HCT116 (cell line): Measurements from ENCODE around the gene LRRC1. TPM values are rescaled to one million over a fixed set of nuclear protein-coding genes. Genes with fewer than 3 reads are reported as not detected.

Experiments used
- ATAC-seq: fragments of 200-7000 bp; cut with Tn5 transposase; 2 replicates; pipeline ENCODE4 v1.9.1; 2020; ENCODE audit warnings: mild to moderate bottlenecking, moderate library complexity
- BruUV-seq: library from RNA; stranded (reverse); fragments of 400-500 nt; replicated peaks from 2 replicates; lab custom pipeline; 2021; lab: Mats Ljungman, UMichigan
- CTCF ChIA-PET: fragments of 300-600 bp; sonication (Branson Sonifier 250); formaldehyde crosslinking; loops from one replicate; lab custom pipeline; 2021; ENCODE audit warnings: antibody characterized with exemption; lab: Charles Lee
- POLR2A ChIA-PET: fragments of 300-600, 350-600 bp; sonication (Branson Sonifier 250); formaldehyde crosslinking; loops from one replicate; lab custom pipeline; 2021; ENCODE audit warnings: antibody characterized with exemption; lab: Charles Lee
- RAD21 ChIA-PET, 2 experiments: fragments of 300-600 bp; sonication (Branson Sonifier 250); formaldehyde crosslinking; loops; one replicate each; lab custom pipeline; 2023; ENCODE audit warnings: low total read pairs in 2 of 2; ENCODE audit not compliant: uncharacterized antibody in 2 of 2, unreplicated experiment in 2 of 2, low non-redundant PET in 1 of 2; lab: Charles Lee
- DNase-seq: peaks from one replicate; pipeline ENCODE4 v3.0.0-alpha.2; 2010; ENCODE audit warnings: low read depth, low spot score
- H2AFZ ChIP-seq: fragments of 200-600 bp; shearing (Covaris generic), sonication (generic); 2 replicates; pipeline ENCODE4 v1.6.1; 2017; ENCODE audit warnings: low read depth, mixed run types, mixed read lengths, antibody characterized with exemption, low read length; ENCODE audit not compliant: poor library complexity, severe bottlenecking
- H3K27ac ChIP-seq: 2 replicates; pipeline ENCODE4 v1.5.1; 2012; ENCODE audit warnings: low read depth, low read length
- H3K27me3 ChIP-seq: fragments of 200-600 bp; sonication (generic); 2 replicates; pipeline ENCODE4 v1.6.1; 2016; ENCODE audit warnings: mixed run types, low read length, mixed read lengths; ENCODE audit not compliant: insufficient read depth
- H3K36me3 ChIP-seq, 2 experiments: fragments of 200-500 bp in 1 of 2; fragments of 200-600 bp in 1 of 2; sonication (Bioruptor generic) in 1 of 2; sonication (generic) in 1 of 2; 2 replicates each; pipeline versions ENCODE4 v1.5.1 to v1.6.1; 2014 to 2016; ENCODE audit warnings: low read length in 2 of 2, inconsistent platforms in 1 of 2, mixed read lengths in 1 of 2, mixed run types in 1 of 2; ENCODE audit not compliant: insufficient read depth in 2 of 2, control insufficient read depth in 1 of 2
- H3K4me1 ChIP-seq, 2 experiments: fragments of 200-600 bp in 1 of 2; sonication (generic) in 1 of 2; 2 replicates each; pipeline versions ENCODE4 v1.5.1 to v1.6.1; 2012 to 2017; ENCODE audit warnings: low read length in 2 of 2, inconsistent platforms in 1 of 2, mild to moderate bottlenecking in 1 of 2, mixed read lengths in 1 of 2, mixed run types in 1 of 2, moderate library complexity in 1 of 2; ENCODE audit not compliant: insufficient read depth in 2 of 2, control insufficient read depth in 1 of 2
- H3K4me2 ChIP-seq: fragments of 200-600 bp; sonication (generic); 2 replicates; pipeline ENCODE4 v1.6.1; 2017; ENCODE audit warnings: mixed run types, low read length, mixed read lengths
- H3K4me3 ChIP-seq, 2 experiments: fragments of 200-600 bp in 1 of 2; sonication (generic) in 1 of 2; replicated peaks in 1 of 2; 2 replicates each; pipeline ENCODE4 v1.5.1; 2011 to 2016; ENCODE audit warnings: low read length in 2 of 2, control low read depth in 1 of 2, low read depth in 1 of 2, mild to moderate bottlenecking in 1 of 2, mixed read lengths in 1 of 2, mixed run types in 1 of 2
- H3K79me2 ChIP-seq: fragments of 200-600 bp; sonication (generic); 2 replicates; pipeline ENCODE4 v1.6.1; 2017; ENCODE audit warnings: mild to moderate bottlenecking, mixed run types, low read length, moderate library complexity, mixed read lengths; ENCODE audit not compliant: insufficient read depth
- H3K9ac ChIP-seq: fragments of 200-600 bp; sonication (generic); 2 replicates; pipeline ENCODE4 v1.6.1; 2016; ENCODE audit warnings: low read length, mixed read lengths
- H3K9me2 ChIP-seq: fragments of 200-600 bp; sonication (generic), shearing (Covaris generic); 2 replicates; pipeline ENCODE4 v1.6.1; 2017; ENCODE audit warnings: mixed run types, mild to moderate bottlenecking, moderate library complexity; ENCODE audit not compliant: insufficient read depth
- H3K9me3 ChIP-seq, 2 experiments: fragments of 200-500 bp in 1 of 2; fragments of 200-600 bp in 1 of 2; sonication (Bioruptor generic) in 1 of 2; sonication (generic) in 1 of 2; 2 replicates each; pipeline ENCODE4 v1.6.1; 2014 to 2017; ENCODE audit warnings: low read length in 2 of 2, mixed read lengths in 2 of 2, inconsistent platforms in 1 of 2, low read depth in 1 of 2, mild to moderate bottlenecking in 1 of 2, mixed run types in 1 of 2, moderate library complexity in 1 of 2; ENCODE audit not compliant: control insufficient read depth in 1 of 2, insufficient read depth in 1 of 2
- H4K20me1 ChIP-seq: fragments of 200-600 bp; sonication (generic), shearing (Covaris generic); 2 replicates; pipeline ENCODE4 v1.6.1; 2017; ENCODE audit warnings: mixed run types, mild to moderate bottlenecking, moderate library complexity; ENCODE audit not compliant: insufficient read depth
- CEBPB ChIP-seq: IDR thresholded peaks from 2 replicates; pipeline ENCODE4 v1.6.1; 2012; ENCODE audit warnings: low read depth
- EGR1 ChIP-seq: IDR thresholded peaks from 2 replicates; pipeline ENCODE4 v1.6.1; 2012; ENCODE audit warnings: low read depth
- ELF1 ChIP-seq: IDR thresholded peaks from 2 replicates; pipeline ENCODE4 v1.6.1; 2012; ENCODE audit warnings: low read depth, borderline replicate concordance
- EZH2phosphoT487 ChIP-seq: fragments of 200-600 bp; IDR thresholded peaks from 2 replicates; pipeline ENCODE4 v1.6.1; 2018; ENCODE audit warnings: antibody characterized with exemption, borderline replicate concordance
- FOSL1 ChIP-seq: IDR thresholded peaks from 2 replicates; pipeline ENCODE4 v1.6.1; 2012; ENCODE audit warnings: low read depth
- POLR2A ChIP-seq: IDR thresholded peaks from 2 replicates; pipeline ENCODE4 v1.7.0; 2011; ENCODE audit warnings: borderline replicate concordance; ENCODE audit not compliant: insufficient read depth, insufficient read length; ENCODE audit errors: extremely low read depth
- SRF ChIP-seq: IDR thresholded peaks from 2 replicates; pipeline ENCODE4 v1.6.1; 2012; ENCODE audit warnings: low read depth
- TCF7L2 ChIP-seq: IDR thresholded peaks from 2 replicates; pipeline ENCODE4 v1.7.0; 2011; ENCODE audit warnings: borderline replicate concordance, inconsistent platforms; ENCODE audit not compliant: insufficient read depth, insufficient read length; ENCODE audit errors: extremely low read depth
- ZFX ChIP-seq: fragments of 450-650 bp; IDR thresholded peaks from 2 replicates; pipeline ENCODE4 v1.6.1; 2017
- ZNF274 ChIP-seq: fragments of 200-500 bp; sonication (Bioruptor generic); IDR thresholded peaks from 2 replicates; pipeline ENCODE4 v1.6.1; 2014; ENCODE audit warnings: mild to moderate bottlenecking, low read depth, low read length, inconsistent platforms
- intact Hi-C: fragments of 100-400 bp; cut with micrococcal nuclease; formaldehyde crosslinking; loops from 2 replicates; pipeline ENCODE4 v1.10.0; 2022
- total RNA-seq: library from RNA; stranded (reverse); gene quantifications from one replicate; pipeline ENCODE4 v1.2.1, GENCODE V29; 2021; ENCODE audit not compliant: unreplicated experiment
- TF ChIP-seq, protein P1 (sequence below): IDR thresholded peaks from 2 replicates; pipeline ENCODE4 v1.6.1; 2011; ENCODE audit warnings: mild to moderate bottlenecking, low read length, moderate library complexity; ENCODE audit not compliant: insufficient replicate concordance; ENCODE audit errors: extremely low read depth

LRRC1 gene
- total RNA-seq, 1 experiment from 2014 or later: 19.8 TPM

DNA sequence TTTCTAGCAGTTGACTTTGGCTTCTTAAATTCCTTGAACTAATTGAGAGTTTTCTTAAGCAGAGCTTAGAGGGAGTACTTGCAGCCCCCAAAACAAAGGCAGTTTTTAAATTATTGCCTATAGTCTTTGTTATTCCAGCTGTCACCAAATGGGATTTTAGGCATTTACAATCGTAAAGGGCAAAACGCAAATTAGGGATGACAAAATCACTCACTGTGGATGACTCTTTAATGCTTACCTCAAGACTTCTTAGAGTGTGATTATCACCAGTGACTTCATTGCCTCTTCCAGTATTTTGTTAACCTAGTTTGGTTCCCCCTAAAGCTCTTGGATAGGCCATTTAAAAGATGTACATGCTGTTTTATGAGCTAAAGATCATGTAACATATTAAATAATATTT, 126.8 kb downstream of the LRRC1 start:
- DNase-seq (no peak), ATAC-seq (no peak)
- RAD21 ChIA-PET: no interaction called here

DNA sequence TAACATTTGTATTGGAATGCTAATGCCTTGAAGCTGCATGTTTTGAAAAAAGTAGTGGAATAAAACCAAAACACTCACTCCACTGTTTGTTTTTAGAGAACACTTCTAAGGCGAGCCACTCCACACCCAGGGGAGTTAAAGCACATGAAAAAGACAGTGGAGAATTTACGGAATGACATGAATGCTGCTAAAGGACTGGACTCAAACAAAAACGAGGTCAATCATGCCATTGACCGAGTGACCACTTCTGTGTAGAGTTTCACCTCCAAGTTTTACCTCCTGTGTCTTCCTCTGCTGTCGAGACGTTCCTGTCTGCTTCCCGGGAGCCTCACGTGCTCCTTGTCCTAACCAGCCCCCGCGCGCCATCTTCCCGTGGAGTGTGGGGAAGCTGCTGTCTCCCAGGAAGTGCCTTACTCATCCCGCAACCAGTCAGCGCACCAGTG, 127.8 kb downstream of the LRRC1 start:
- RAD21 ChIA-PET: no interaction called here
- Histone ChIP-seq H2AFZ (no peak overlapping the region), H3K9me3 (no peaks in the 10 kb centered on the region), H3K79me2 (no peaks in the 10 kb centered on the region), H3K36me3 (0 out of 4 replicates have a peak, but pooled peaks cover 0 to 2% of the 10 kb centered on the region in 2 experiments), H4K20me1 (no peaks in the 10 kb centered on the region), H3K9ac (no peak overlapping the region), H3K27me3 (no peaks in the 10 kb centered on the region), H3K27ac (no peak overlapping the region), H3K4me1 (peaks cover 27% of the 10 kb centered on the region in 2 experiments), H3K9me2 (no peaks in the 10 kb centered on the region), H3K4me3 (no peak overlapping the region), H3K4me2 (no peak overlapping the region)
- POLR2A ChIA-PET: no interaction called here
- intact Hi-C loops: no loop called here
- CTCF ChIA-PET: no interaction called here
- no peak for TF ChIP-seq POLR2A
- TF ChIP-seq ZNF274: no peak
- TF ChIP-seq ZFX: no peak
- TF ChIP-seq, protein P1, sequence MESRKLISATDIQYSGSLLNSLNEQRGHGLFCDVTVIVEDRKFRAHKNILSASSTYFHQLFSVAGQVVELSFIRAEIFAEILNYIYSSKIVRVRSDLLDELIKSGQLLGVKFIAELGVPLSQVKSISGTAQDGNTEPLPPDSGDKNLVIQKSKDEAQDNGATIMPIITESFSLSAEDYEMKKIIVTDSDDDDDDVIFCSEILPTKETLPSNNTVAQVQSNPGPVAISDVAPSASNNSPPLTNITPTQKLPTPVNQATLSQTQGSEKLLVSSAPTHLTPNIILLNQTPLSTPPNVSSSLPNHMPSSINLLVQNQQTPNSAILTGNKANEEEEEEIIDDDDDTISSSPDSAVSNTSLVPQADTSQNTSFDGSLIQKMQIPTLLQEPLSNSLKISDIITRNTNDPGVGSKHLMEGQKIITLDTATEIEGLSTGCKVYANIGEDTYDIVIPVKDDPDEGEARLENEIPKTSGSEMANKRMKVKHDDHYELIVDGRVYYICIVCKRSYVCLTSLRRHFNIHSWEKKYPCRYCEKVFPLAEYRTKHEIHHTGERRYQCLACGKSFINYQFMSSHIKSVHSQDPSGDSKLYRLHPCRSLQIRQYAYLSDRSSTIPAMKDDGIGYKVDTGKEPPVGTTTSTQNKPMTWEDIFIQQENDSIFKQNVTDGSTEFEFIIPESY: no peak
- TF ChIP-seq CEBPB: no peak
- TF ChIP-seq EGR1: no peak
- no peak for TF ChIP-seq ELF1
- TF ChIP-seq SRF: no peak
- ATAC-seq (no peak), DNase-seq (no peak)
- no TSS peak for BruUV-seq

More for the DNA sequence above, 126.8 kb downstream of the LRRC1 start:
- no peak overlapping the region for H3K9ac ChIP-seq
- peaks cover 17 to 18% of the 10 kb centered on the region in 2 experiments for H3K4me1 ChIP-seq
- H3K27me3 ChIP-seq: no peaks in the 10 kb centered on the region
- no TSS peak for BruUV-seq
- POLR2A ChIA-PET: no interaction called here
- no peaks in the 10 kb centered on the region for H3K79me2 ChIP-seq
- no peak overlapping the region for H3K4me3 ChIP-seq
- H3K4me2 ChIP-seq: no peak overlapping the region
- H3K36me3 ChIP-seq: 0 out of 4 replicates have a peak, but pooled peaks cover 0 to 2% of the 10 kb centered on the region in 2 experiments
- CTCF ChIA-PET: no interaction called here
- no peaks in the 10 kb centered on the region for H3K9me2 ChIP-seq
- no peaks in the 10 kb centered on the region for H3K9me3 ChIP-seq
- TF ChIP-seq ELF1: no peak
- TF ChIP-seq TCF7L2: no peak
- no peak for TF ChIP-seq EZH2phosphoT487
- no peak for TF ChIP-seq FOSL1
- H4K20me1 ChIP-seq: no peaks in the 10 kb centered on the region
- no peak overlapping the region for H3K27ac ChIP-seq
- no peak overlapping the region for H2AFZ ChIP-seq
- intact Hi-C loops: no loop called here
